ENCODE data around the gene CHD2. TPM values are rescaled to one million over a fixed set of nuclear protein-coding genes. Genes with fewer than 3 reads are reported as not detected.

CHD2 gene
- total RNA-seq, 4 donors from 2014 or later, result 41.9 to 144 (median 81.8) TPM

GRCh38 chr15:93065641-93066045, 165.5 kb downstream of the CHD2 start:
- WGBS, 2 donors (ENCODE audit: low coverage in 1 of 2), result 73% methylated on average over 2 of the region's 23 CpGs; no CpG with 5 or more reads in 1 of the 2 donors
- Histone ChIP-seq H3K9me3 (no peaks in the 10 kb centered on the region), H3K27me3 (no peaks in the 10 kb centered on the region), H3K36me3 (peaks cover 0 to 22% of the 10 kb centered on the region in 2 donors), H3K4me3 (peak overlapping the region in 1 of 2 donors; percentile 11), H3K4me1 (peaks cover 20 to 99% (median 47%) of the 10 kb centered on the region in 3 donors), H3K27ac (peak overlapping the region; percentile 4 to 97 (median 90))
- no peak for TF ChIP-seq CTCF (IDR thresholded peaks at IDR 0.05)
- no peak for TF ChIP-seq EP300 (IDR thresholded peaks at IDR 0.05)
- TF ChIP-seq POLR2A (IDR thresholded peaks at IDR 0.05), result no peak
- TF ChIP-seq POLR2AphosphoS5 (IDR thresholded peaks at IDR 0.05), result no peak
- no peak for ATAC-seq

DNA sequence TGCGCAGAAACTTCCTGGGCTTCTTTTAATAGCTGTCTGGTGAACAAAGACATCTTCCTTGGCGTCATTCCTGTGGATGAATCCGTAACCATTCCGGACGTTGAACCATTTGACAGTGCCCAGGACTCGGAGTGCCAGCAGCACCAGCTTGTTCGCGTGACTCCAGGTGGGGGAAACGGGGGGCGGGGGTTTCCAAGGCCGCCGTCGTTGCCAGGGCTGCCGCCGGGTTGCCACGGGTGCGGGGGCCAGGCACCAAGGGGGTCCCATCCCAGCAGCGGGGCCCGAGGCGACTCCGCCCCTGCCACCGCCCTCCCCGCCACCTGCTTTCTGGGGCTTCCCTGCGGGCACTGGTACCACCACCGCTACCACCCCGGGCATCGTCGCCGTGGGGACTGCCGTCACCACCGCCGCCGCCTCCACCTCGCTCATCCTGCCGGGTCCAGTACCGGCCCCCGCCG, 166.1 kb downstream of the CHD2 start:
- no peaks in the 10 kb centered on the region for H3K27me3 ChIP-seq
- peak overlapping the region; percentile 27 to 97 (median 90) for H3K27ac ChIP-seq
- TF ChIP-seq POLR2A (IDR thresholded peaks at IDR 0.05) (no peak), EP300 (IDR thresholded peaks at IDR 0.05) (no peak), CTCF (IDR thresholded peaks at IDR 0.05) (no peak), POLR2AphosphoS5 (IDR thresholded peaks at IDR 0.05) (no peak)
- peaks cover 16 to 96% (median 44%) of the 10 kb centered on the region in 3 donors for H3K4me1 ChIP-seq
- H3K9me3 ChIP-seq, result no peaks in the 10 kb centered on the region
- ATAC-seq, result peak; percentile 61
- peak overlapping the region in 1 of 2 donors; percentile 11 for H3K4me3 ChIP-seq
- 57 to 100% methylated on average over 1 to 10 of the region's 38 CpGs for WGBS, 2 donors (ENCODE audit: low coverage in 1 of 2)
- peaks cover 0 to 22% of the 10 kb centered on the region in 2 donors for H3K36me3 ChIP-seq

GRCh38 chr15:93066834-93067648, 166.9 kb downstream of the CHD2 start:
- WGBS, 2 donors (ENCODE audit: low coverage in 1 of 2), result 13 to 48% methylated on average over 3 to 6 of the region's 7 CpGs

DNA sequence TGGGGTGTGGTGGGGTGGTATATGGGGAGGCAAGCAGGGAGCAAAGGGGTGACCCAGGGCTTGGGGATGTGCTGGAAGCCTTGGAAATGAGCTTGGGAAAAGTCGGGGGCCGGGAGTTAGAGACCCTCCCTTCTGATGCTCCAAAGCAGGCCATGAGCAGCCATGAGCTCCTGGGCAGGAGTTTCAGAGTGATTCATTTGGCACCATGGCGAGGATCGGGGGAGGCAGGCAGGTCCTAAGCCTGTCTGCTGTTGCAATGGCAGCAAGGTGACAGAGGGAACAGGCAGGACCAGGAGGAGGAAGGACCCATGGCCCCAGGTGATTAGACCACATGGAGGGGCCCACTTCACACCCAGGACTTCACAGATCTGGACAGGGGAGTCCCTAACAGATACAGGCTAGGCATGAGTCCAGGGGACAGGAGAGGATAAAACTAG, 167.5 kb downstream of the CHD2 start:
- peak overlapping the region in 1 of 2 donors; percentile 68 for H3K4me3 ChIP-seq
- H3K27ac ChIP-seq, result peak overlapping the region in 3 of 4 donors; percentile 91 to 97 (median 94)
- ATAC-seq, result no peak
- H3K4me1 ChIP-seq, result peaks cover 15 to 83% (median 44%) of the 10 kb centered on the region in 3 donors
- WGBS, 2 donors (ENCODE audit: low coverage in 1 of 2), result 20 to 46% methylated on average over 1 to 4 of the region's 4 CpGs
- no peaks in the 10 kb centered on the region for H3K9me3 ChIP-seq
- H3K36me3 ChIP-seq, result peaks cover 0 to 22% of the 10 kb centered on the region in 2 donors
- TF ChIP-seq POLR2A (IDR thresholded peaks at IDR 0.05) (no peak), CTCF (IDR thresholded peaks at IDR 0.05) (no peak), POLR2AphosphoS5 (IDR thresholded peaks at IDR 0.05) (no peak), EP300 (IDR thresholded peaks at IDR 0.05) (no peak)
- no peaks in the 10 kb centered on the region for H3K27me3 ChIP-seq

More at GRCh38 chr15:93066834-93067648, 166.9 kb downstream of the CHD2 start:
- Histone ChIP-seq H3K36me3 (peaks cover 0 to 22% of the 10 kb centered on the region in 2 donors), H3K9me3 (no peaks in the 10 kb centered on the region), H3K4me1 (peaks cover 15 to 89% (median 44%) of the 10 kb centered on the region in 3 donors), H3K4me3 (peak overlapping the region in 1 of 2 donors; percentile 68), H3K27me3 (no peaks in the 10 kb centered on the region), H3K27ac (peak overlapping the region; percentile 27 to 97 (median 92))
- TF ChIP-seq POLR2AphosphoS5 (IDR thresholded peaks at IDR 0.05) (peak; percentile 73), POLR2A (IDR thresholded peaks at IDR 0.05) (no peak)
- ATAC-seq, result no peak

DNA sequence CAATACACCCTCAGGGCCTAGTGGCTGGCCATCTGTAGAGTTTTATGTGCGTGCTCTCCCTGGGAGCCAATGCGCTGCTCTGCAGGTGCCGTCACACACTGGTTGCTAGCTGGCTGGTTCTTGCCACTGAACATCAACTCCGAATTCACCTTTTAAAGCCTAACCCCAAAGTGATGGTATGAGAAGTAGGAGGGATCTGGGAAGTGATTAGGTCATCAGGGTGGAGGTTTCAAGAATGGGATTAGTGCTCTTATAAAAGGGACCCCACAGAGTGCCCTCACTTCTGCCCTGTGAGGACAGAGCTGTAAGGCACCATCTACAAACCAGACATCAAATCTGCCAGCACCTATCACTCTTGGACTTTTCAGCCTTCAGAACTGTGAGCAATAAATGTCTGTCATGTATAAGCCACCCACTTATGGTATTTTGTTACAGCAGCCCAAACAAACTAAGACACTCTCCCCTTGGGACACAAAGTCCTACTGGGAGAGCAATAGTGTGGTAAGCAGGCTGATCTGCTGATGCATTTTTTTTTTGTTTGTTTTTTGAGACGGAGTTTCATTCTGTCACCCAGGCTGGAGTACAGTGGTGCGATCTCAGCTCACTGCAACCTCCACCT, 168.6 kb downstream of the CHD2 start:
- H3K27ac ChIP-seq, result peak overlapping the region in 3 of 4 donors; percentile 91 to 97 (median 94)
- no peaks in the 10 kb centered on the region for H3K27me3 ChIP-seq
- TF ChIP-seq EP300 (IDR thresholded peaks at IDR 0.05), result no peak
- TF ChIP-seq POLR2AphosphoS5 (IDR thresholded peaks at IDR 0.05), result no peak
- no peak for TF ChIP-seq POLR2A (IDR thresholded peaks at IDR 0.05)
- no peak for TF ChIP-seq CTCF (IDR thresholded peaks at IDR 0.05)
- H3K4me1 ChIP-seq, result peaks cover 11 to 80% (median 41%) of the 10 kb centered on the region in 3 donors
- H3K9me3 ChIP-seq, result no peaks in the 10 kb centered on the region
- 75 to 94% methylated on average over 1 to 4 of the region's 6 CpGs for WGBS, 2 donors (ENCODE audit: low coverage in 1 of 2)
- H3K36me3 ChIP-seq, result peaks cover 0 to 22% of the 10 kb centered on the region in 2 donors
- H3K4me3 ChIP-seq, result peak overlapping the region in 1 of 2 donors; percentile 68
- ATAC-seq, result no peak
